Measurements from ENCODE around the gene SLC10A7. TPM values are rescaled to one million over a fixed set of nuclear protein-coding genes. Genes with fewer than 3 reads are reported as not detected.

The SLC10A7 gene
- total and polyA plus RNA-seq, 10 of the 15 experiments (the other 5 are each of a cell fraction or from before 2014, with no cell fraction given), result 4.6 to 23.7 (median 15.6) TPM

DNA sequence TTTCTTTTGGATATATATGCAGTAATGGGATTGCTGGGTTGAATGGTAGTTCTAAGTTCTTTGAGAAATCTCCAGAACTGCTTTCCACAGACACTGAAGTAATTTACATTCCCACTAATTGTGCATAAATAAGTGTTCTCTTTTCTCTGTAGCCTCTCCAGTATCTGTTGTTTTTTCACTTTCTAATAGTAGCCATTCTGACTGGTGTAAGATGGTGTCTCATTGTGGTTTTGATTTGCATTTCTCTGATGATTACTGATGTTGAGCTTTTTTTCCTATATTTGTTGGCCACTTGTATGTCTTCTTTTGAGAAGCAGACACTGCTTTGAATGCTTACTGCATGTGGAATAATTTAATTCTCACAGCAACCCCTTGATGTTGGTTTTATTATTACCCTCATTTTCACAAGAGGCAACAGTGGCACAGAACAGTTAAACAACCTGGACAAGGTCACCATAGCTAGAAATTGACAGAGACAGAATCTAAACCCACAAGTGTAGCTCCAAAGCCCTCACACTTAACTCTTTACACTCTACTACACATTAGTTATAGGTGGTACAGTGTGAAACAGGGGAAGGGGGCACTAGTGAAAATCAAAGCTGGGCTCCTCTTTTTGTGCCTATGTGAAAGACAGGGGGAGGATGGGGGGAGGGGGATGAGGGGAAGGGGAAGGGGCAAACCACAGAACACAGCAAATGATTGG is 211.3 kb downstream of the SLC10A7 start:
- SMC1A ChIA-PET (ENCODE audit: uncharacterized antibody, unreplicated experiment), result interaction anchor here (0.8 to 5.8 kb wide), 13 partner anchors 10 to 1633 kb away, joined by 3 to 36 read pairs (median 5); no protein-coding TSS in a partner anchor
- RAD21 ChIA-PET (ENCODE audit: unreplicated experiment), result interaction anchor here (1.1 to 4.9 kb wide), 3 partner anchors 23 to 606 kb away, joined by 3 to 37 read pairs (median 9); no protein-coding TSS in a partner anchor
- peaks cover 18% of the 10 kb centered on the region for H3K4me1 ChIP-seq (ENCODE audit: control insufficient read depth, insufficient read depth, low read length)
- POLR2A ChIA-PET, result interaction anchor here (1.4 kb wide), 1 partner anchor 35 kb away, joined by 3 read pairs; no protein-coding TSS in a partner anchor
- H3K36me3 ChIP-seq (ENCODE audit: control insufficient read depth in 2 of 2, insufficient read depth in 2 of 2, low read length in 1 of 2), result no peaks in the 10 kb centered on the region
- in situ Hi-C loops (cut with MboI) (no loop called here), intact Hi-C loops (cut with micrococcal nuclease; ENCODE audit: unreplicated experiment) (no loop called here)
- H3K9ac ChIP-seq (ENCODE audit: control insufficient read depth, insufficient read depth, low read length), result no peak overlapping the region
- DNase-seq (ENCODE audit: low read depth, low spot score) (peak; percentile 35), FAIRE-seq (peak; percentile 66), ATAC-seq (peak; percentile 91)
- H4K20me1 ChIP-seq (ENCODE audit: control insufficient read depth, insufficient read depth), result no peaks in the 10 kb centered on the region
- H3K9me3 ChIP-seq (replicated peaks; ENCODE audit: control insufficient read depth, insufficient read depth, low read length), result no peaks in the 10 kb centered on the region
- BruUV-seq (replicated peaks), result no TSS peak
- CTCF ChIA-PET, result interaction anchor here (1.2 to 2.7 kb wide), 6 partner anchors 14 to 37 kb away, joined by 3 to 14 read pairs (median 6); no protein-coding TSS in a partner anchor
- H3K27me3 ChIP-seq (replicated peaks in 1 of 2; ENCODE audit: control insufficient read depth in 2 of 2, insufficient read depth in 2 of 2, low read length in 1 of 2), result no peaks in the 10 kb centered on the region
- peak overlapping the region; percentile 92 for H3K4me2 ChIP-seq (ENCODE audit: control insufficient read depth, insufficient read depth)
- no peaks in the 10 kb centered on the region; the same call in 1 of the 2 replicates for H3K79me2 ChIP-seq (ENCODE audit: control insufficient read depth, insufficient read depth, low read length)
- H2AFZ ChIP-seq (ENCODE audit: control insufficient read depth, low read depth, low read length), result no peak overlapping the region
- no peak overlapping the region for H3K4me3 ChIP-seq
- peak overlapping the region; percentile 55; the same call in 1 of the 2 replicates for H3K27ac ChIP-seq (ENCODE audit: control insufficient read depth, insufficient read depth)
- peak; percentile 84; the same call in 2 of the 3 replicates for TF ChIP-seq POU2F2 (IDR thresholded peaks at IDR 0.05; ENCODE audit: borderline replicate concordance, low read depth, low read length)
- peak; percentile 22 to 54; a peak in 1 of 4 replicates for TF ChIP-seq IKZF2 (IDR thresholded peaks at IDR 0.05)
- no peak for TF ChIP-seq ZNF217 (IDR thresholded peaks at IDR 0.05)
- peak; percentile 59 for TF ChIP-seq ATF7 (IDR thresholded peaks at IDR 0.05; ENCODE audit: low read depth)
- TF ChIP-seq, protein P1, sequence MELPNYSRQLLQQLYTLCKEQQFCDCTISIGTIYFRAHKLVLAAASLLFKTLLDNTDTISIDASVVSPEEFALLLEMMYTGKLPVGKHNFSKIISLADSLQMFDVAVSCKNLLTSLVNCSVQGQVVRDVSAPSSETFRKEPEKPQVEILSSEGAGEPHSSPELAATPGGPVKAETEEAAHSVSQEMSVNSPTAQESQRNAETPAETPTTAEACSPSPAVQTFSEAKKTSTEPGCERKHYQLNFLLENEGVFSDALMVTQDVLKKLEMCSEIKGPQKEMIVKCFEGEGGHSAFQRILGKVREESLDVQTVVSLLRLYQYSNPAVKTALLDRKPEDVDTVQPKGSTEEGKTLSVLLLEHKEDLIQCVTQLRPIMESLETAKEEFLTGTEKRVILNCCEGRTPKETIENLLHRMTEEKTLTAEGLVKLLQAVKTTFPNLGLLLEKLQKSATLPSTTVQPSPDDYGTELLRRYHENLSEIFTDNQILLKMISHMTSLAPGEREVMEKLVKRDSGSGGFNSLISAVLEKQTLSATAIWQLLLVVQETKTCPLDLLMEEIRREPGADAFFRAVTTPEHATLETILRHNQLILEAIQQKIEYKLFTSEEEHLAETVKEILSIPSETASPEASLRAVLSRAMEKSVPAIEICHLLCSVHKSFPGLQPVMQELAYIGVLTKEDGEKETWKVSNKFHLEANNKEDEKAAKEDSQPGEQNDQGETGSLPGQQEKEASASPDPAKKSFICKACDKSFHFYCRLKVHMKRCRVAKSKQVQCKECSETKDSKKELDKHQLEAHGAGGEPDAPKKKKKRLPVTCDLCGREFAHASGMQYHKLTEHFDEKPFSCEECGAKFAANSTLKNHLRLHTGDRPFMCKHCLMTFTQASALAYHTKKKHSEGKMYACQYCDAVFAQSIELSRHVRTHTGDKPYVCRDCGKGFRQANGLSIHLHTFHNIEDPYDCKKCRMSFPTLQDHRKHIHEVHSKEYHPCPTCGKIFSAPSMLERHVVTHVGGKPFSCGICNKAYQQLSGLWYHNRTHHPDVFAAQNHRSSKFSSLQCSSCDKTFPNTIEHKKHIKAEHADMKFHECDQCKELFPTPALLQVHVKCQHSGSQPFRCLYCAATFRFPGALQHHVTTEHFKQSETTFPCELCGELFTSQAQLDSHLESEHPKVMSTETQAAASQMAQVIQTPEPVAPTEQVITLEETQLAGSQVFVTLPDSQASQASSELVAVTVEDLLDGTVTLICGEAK (IDR thresholded peaks at IDR 0.05; ENCODE audit: borderline replicate concordance), result no peak
- TF ChIP-seq, protein P2, sequence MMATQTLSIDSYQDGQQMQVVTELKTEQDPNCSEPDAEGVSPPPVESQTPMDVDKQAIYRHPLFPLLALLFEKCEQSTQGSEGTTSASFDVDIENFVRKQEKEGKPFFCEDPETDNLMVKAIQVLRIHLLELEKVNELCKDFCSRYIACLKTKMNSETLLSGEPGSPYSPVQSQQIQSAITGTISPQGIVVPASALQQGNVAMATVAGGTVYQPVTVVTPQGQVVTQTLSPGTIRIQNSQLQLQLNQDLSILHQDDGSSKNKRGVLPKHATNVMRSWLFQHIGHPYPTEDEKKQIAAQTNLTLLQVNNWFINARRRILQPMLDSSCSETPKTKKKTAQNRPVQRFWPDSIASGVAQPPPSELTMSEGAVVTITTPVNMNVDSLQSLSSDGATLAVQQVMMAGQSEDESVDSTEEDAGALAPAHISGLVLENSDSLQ (IDR thresholded peaks at IDR 0.05), result 0 out of 2 replicates have a peak, but pooled peaks have one; percentile 21
- TF ChIP-seq, protein P3, sequence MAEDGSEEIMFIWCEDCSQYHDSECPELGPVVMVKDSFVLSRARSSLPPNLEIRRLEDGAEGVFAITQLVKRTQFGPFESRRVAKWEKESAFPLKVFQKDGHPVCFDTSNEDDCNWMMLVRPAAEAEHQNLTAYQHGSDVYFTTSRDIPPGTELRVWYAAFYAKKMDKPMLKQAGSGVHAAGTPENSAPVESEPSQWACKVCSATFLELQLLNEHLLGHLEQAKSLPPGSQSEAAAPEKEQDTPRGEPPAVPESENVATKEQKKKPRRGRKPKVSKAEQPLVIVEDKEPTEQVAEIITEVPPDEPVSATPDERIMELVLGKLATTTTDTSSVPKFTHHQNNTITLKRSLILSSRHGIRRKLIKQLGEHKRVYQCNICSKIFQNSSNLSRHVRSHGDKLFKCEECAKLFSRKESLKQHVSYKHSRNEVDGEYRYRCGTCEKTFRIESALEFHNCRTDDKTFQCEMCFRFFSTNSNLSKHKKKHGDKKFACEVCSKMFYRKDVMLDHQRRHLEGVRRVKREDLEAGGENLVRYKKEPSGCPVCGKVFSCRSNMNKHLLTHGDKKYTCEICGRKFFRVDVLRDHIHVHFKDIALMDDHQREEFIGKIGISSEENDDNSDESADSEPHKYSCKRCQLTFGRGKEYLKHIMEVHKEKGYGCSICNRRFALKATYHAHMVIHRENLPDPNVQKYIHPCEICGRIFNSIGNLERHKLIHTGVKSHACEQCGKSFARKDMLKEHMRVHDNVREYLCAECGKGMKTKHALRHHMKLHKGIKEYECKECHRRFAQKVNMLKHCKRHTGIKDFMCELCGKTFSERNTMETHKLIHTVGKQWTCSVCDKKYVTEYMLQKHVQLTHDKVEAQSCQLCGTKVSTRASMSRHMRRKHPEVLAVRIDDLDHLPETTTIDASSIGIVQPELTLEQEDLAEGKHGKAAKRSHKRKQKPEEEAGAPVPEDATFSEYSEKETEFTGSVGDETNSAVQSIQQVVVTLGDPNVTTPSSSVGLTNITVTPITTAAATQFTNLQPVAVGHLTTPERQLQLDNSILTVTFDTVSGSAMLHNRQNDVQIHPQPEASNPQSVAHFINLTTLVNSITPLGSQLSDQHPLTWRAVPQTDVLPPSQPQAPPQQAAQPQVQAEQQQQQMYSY (CRISPR knock-in tag; IDR thresholded peaks at IDR 0.05), result no peak
- no peak for TF ChIP-seq KAT2A (conservative IDR thresholded peaks at IDR 0.05; ENCODE audit: control insufficient read depth, low read depth, low read length)
- TF ChIP-seq POLR2A (IDR thresholded peaks at IDR 0.05; ENCODE audit: low read depth, low read length), result no peak
- TF ChIP-seq EP300 (IDR thresholded peaks at IDR 0.05; ENCODE audit: borderline replicate concordance in 1 of 2, control insufficient read depth in 1 of 2, low read depth in 2 of 2, low read length in 2 of 2), result 0 out of 4 replicates have a peak, but pooled peaks of 1 of the 2 experiments have one; percentile 15
